Esophagus squamous epithelium (tissue), 4 donors: ENCODE results near the gene MGAT4C.

Experiments used
- CTCF ChIP-seq, 6 experiments: fragments of 450-650 bp in 4 of 6; fragments of 200-600 bp in 2 of 6; sonication (generic) in 2 of 6; IDR thresholded peaks; one replicate each; pipeline ENCODE4 v1.5.1; 2016 to 2019; ENCODE audit warnings: antibody characterized with exemption in 6 of 6, mild to moderate bottlenecking in 4 of 6, moderate library complexity in 4 of 6
- POLR2A ChIP-seq, 4 donors: fragments of 450-650 bp; IDR thresholded peaks; one replicate each; pipeline ENCODE4 v1.6.1; 2017; ENCODE audit warnings: antibody characterized with exemption in 4 of 4, mild to moderate bottlenecking in 4 of 4, moderate library complexity in 3 of 4

- TF ChIP-seq CTCF (IDR thresholded peaks at IDR 0.05): no peak
- no peak for TF ChIP-seq POLR2A (IDR thresholded peaks at IDR 0.05)
Observed at GRCh38 chr12:86196465-86196864, 59.7 kb downstream of the MGAT4C start.
